ENCODE results near the gene RNF150.

RNF150 gene

DNA sequence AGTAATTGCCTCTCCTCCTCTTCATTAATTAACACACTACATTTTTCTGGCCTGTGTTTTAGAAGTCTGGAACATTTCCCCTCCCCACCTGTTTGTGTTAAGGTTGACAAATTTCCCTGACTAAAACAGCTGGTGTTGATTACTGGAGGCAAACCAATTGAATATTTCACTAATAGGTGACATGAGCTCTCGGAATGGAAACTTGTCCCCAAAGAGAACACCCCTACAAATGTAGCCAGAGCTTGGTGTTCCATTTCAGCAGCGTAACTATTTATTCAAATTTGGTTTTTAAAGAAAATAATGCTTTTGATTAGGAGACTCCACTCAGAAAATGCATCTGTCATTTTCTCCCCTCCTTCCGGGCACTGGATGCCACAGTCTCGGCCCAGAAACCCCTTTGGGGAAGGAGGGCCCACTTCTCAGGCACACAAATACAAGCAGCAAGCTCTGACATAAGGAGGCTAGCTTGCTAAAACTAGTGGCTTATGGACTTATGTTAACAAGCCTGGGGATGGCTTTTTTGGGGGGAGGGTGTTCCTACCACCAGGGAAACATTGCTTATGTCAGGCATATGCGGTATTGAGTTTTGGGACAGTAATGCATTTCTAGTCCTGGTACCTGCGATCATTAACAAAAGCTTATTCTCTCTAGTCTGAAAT is 2.2 kb downstream of the RNF150 start:
- DNase-seq = no peak

GRCh38 chr4:141127884-141128283 is 5.4 kb downstream of the RNF150 start:
- no peak for DNase-seq

- no peak for DNase-seq
These were observed 6.5 kb downstream of the RNF150 start for GRCh38 chr4:141126769-141127168.

DNA sequence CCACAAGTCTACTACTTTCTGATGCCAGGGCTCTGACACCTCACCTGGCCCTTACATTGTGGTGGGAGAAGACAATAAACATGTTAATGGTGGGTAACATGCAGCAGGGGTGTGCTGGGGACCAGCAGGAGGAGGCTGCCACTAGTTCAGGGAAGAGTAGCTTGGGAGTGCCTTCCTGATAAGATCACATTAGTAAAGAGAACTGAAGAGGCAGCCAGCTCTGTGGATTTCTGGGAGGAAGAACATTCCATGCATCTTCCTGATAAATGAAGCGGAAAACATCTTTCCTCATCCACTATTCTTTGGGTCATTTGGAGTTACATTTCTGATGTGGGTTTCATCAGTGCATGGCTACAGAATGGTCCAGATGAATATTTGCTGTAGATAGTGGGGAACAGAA is 9.0 kb downstream of the RNF150 start:
- no peak for DNase-seq

GRCh38 chr4:141121768-141122454 is 11.4 kb downstream of the RNF150 start:
- DNase-seq = no peak

- DNase-seq = no peak
These were observed 12.2 kb downstream of the RNF150 start for GRCh38 chr4:141121101-141121500.

GRCh38 chr4:141120036-141120593 is 13.2 kb downstream of the RNF150 start:
- no peak for DNase-seq

DNA sequence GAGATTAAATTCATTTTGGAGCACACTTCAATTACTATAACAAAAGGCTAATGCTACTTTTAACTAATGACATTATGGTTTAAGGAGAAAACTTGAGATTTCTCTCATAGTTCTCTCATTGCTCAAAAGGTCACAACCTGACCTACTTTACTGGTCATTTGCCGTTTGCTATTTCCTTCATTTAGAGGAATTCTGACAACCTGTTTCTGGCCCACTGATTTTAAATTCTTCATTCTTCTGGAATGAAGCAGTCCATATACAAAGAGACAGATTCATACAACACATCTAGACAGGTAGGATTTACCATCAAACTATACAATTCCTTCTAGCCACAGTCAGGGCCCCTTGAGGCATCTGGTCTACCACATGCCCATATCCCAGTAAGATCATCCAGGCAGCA is 14.2 kb downstream of the RNF150 start:
- DNase-seq = no peak

- DNase-seq = no peak
These were observed 14.9 kb downstream of the RNF150 start for GRCh38 chr4:141118381-141118780.

GRCh38 chr4:141117935-141118334 is 15.3 kb downstream of the RNF150 start:
- DNase-seq = no peak

GRCh38 chr4:141109983-141110382 is 23.3 kb downstream of the RNF150 start:
- no peak for DNase-seq

DNA sequence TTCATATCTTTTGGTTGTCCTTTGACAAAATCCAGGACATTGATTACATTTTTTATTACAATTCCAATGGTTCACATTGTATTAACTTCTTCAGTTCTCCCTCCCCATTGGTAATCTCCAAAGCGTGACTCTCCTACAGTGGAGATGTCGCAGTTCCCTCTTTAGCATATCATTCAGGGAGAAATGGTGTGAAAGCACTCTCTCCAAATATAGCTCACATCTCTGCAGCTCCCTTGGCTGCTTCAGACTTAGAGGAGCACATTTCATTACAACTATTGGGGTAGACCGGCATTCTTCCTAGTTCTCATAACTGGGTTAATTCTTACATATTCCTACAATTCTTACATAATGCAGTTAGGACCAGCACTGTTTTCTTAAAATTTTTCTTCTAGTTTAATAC is 25.3 kb downstream of the RNF150 start:
- DNase-seq = no peak

DNA sequence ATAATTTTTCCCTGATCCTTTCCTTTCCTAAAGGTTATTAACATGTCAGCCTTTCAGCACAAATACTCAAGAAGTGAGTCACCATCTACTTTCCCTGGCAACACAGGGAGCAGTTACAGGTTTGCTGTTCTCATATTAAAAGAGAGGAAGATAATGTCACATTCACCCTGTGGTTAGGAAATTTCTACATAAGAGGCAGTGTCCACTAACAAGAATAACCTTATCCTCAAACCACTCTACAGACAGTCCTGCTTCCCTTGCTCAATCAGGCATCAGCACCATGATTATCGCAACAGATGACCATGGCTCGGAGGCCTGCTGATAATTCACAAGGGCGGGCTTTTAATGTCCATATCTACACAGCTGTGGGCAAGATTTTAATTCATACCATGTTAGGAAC is 30.9 kb downstream of the RNF150 start:
- no peak for DNase-seq

DNA sequence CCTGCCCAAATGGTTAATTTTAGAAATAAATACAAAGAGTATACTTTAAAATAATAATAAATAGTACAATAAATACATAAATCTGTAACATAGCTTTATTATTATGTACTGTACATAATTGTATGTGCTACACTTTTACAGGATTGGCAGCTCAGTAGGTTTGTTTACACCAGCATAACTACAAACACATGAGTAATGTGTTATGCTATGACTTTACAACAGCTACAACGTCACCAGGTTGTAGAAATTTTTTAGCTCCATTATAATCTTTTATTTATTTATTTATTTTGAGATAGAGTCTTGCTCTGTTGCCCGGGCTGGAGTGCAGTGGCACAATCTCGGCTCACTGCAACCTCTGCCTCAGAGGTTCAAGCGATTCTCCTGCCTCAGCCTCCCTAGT is 31.8 kb downstream of the RNF150 start:
- DNase-seq = no peak

DNA sequence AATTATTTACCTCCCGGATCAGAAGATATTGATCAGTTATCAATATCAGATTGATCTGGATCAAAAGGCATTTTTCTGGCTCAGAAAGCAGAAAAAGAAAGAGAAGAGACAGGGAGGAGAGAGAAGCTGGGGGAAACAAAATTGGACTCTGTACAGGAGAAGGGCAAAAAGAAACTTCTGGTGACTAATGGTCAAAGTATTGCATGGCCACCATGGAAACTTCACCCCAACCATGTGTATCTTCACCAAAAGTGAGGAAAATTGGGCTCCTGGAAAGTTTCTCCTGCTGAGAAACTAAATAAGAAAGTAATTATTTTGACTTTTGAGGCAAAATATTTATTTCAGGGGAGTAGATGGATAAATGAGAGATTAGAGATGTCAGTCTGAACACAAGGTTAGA is 33.9 kb downstream of the RNF150 start:
- DNase-seq = no peak

DNA sequence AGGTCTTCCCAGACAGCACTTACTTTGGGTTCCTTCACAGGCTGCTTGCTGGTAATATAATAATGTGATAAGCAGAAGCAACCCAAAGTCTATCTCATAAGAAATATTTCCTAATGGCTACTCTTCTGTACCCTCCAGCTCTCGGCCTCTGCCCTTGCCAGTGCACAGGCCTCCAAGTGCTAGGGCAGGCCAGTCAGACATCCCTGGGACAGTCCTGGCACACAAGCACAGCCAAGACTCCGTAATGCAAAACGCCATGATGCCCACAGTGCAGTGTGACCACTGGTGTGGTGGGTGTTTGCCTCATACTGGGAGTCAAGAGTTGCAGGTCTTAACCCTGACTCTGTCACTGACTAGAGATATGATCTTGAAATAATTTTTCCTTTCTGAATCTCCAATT is 35.1 kb downstream of the RNF150 start:
- DNase-seq = no peak

GRCh38 chr4:141090473-141090872 is 42.8 kb downstream of the RNF150 start:
- DNase-seq = no peak

- DNase-seq = peak; percentile 10
These were observed 51.3 kb downstream of the RNF150 start for GRCh38 chr4:141081921-141082395.

DNA sequence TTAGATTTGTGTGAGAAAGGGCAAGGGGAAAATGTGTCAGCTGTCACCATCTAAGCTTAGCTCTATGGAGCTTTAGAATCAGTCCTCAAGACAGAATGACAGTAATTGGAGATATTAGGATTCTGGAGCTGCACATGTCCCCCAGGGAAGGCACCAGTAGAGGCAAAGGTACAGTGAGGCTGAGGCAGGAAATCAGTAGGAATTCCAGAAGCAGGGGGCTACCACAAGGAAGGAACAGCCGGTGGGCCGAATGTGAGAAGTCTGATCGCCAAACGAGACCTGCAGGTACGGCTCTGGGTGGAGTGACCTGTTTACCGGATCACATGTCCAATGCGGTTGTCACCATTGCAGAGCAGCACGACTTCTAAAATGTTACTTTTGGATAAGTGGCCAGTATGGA is 52.6 kb downstream of the RNF150 start:
- DNase-seq = no peak

DNA sequence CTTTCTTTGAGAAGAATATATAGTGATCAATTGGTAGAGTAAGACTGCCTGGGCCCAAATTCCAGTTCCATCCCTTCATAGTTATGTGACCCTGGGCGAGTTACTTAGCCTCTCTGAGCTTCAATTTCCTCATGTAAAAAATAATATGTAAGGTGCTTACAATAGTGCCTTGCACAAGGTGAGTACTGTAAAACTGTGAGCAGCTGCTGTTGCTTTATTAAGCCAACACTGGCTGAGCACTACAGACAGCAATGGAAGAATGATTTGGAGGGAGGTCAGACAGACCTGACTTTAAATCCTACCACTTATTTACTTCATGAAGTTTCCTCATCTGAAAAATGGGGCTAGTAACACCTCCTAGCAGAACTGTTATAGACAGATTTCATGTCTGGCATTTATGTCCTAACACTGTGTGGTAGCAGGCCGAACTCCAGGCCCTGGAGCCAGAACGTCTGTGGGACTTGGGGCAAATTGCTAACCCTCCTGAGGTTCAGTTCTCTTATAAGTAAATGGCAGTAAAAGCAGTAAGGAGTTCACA is 53.8 kb downstream of the RNF150 start:
- DNase-seq = no peak

- DNase-seq = no peak
These were observed 54.4 kb downstream of the RNF150 start for GRCh38 chr4:141078871-141079270.

DNA sequence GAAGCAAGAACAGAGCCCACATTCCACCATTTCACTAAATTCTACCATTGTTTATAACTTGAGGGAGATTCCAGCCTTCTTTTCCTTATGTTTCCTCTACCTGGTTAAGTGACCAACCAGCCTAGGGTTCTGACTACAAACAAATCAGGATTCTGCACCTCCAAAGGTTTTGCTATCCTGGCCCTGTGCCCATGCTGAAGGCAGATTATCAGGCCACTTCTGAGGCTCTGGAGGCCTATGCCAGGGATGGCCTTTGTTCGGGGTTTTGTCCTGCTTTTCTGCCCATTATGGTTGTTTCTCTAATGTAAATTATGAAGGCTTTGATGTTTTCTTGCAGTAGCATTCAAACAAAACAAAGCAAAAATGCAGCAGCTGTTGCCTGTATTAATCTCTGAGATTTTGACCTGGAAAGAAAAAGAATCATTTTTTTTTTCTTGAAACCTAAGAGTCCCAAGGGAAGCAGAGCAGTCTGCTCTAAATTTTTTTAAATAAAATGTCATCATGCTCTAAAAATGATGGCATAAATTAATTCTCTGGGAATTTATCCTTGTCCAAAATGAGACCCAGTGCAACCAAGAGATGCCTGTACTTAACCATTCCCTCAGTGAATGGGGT is 55.6 kb downstream of the RNF150 start:
- no peak for DNase-seq

- DNase-seq = no peak
These were observed 57.7 kb downstream of the RNF150 start for GRCh38 chr4:141075553-141075952.
